Activated gamma-delta T cell treated with Interleukin-2 at 50 U/mL for 16 hours (primary cell): ENCODE results near the gene NACA.
"Not testable (repeated sequence)": the region's sequence is repeated elsewhere in the genome, so short reads cannot be mapped to it uniquely, and the experiment has no call there.

ENCODE experiments used
- DNase-seq: peaks from one replicate; pipeline ENCODE4 v3.0.0-alpha.2; 2020

NACA gene

DNA sequence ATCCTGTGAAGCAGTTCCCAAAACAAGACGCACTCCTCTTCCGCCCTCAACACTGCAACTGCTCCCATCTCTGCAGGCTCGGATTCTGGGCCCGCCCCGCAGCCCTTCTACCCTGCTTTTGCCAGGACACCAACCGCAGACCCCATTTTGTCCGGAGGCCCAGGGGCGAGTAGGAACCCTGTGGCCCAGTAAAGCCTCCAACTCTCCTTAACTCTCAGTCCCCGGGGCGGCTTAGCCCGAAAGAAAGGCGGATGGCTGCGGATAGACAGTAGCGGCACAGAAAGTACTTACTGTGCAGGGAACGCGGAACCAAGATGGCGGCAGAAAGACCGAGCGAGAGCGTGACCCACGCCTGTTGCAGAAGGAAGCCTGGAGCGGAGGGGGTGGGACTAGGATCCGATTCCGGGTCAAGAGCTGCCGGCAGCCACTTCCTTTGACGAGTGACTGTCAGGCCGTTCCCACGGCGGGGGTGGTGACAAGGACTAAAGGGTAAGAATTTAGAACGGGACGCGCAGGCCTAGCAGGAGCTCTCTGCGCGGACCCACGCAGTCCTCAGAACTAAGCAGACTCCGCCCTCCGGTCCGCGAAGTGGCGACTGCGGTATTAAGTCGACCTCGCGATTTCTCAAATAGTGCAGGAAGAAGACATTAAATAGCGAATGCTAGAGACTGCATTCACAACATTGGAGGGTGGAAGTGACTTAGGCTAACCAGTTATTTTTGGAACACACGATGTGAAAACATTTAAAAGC lies at the start of gene NACA:
TSS of gene NACA (minus strand) at position 328 of the 751 bp plus-strand sequence. CDS start 778 bp downstream, outside the sequence.
- DNase-seq = peak; percentile 98

DNA sequence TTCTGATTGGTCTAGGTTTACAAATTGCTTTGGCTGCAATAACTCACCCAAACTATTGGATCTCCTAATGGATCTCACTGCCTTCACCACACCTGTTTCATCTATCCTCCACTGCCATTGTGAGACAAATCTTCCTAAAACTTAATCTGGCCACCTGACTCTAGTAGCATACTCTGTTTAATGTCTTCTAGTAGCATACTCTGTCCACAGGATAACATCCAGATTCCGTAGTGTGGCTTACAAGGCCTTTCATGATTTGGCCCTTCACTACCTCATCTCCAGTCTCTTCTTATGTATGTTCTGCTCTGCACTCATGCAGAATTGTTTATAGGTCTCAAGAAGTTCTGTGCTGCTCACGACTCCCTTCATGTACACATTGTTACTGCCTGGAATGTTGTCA lies 48.0 kb upstream of the NACA start:
- DNase-seq = no peak

- DNase-seq = no peak
These were observed 47.5 kb upstream of the NACA start for GRCh38 chr12:56772625-56773024.

GRCh38 chr12:56769868-56770267 lies 44.8 kb upstream of the NACA start:
- DNase-seq = no peak

- no peak for DNase-seq
These were observed 43.3 kb upstream of the NACA start for GRCh38 chr12:56768424-56768823.

- DNase-seq = no peak
These were observed 41.4 kb upstream of the NACA start for GRCh38 chr12:56766535-56766934.

- DNase-seq = no peak
These were observed 38.9 kb upstream of the NACA start for GRCh38 chr12:56763753-56764657.

- DNase-seq = no peak
These were observed 36.7 kb upstream of the NACA start for GRCh38 chr12:56761812-56762211.

- DNase-seq = no peak
These were observed 35.4 kb upstream of the NACA start for GRCh38 chr12:56760460-56760859.

DNA sequence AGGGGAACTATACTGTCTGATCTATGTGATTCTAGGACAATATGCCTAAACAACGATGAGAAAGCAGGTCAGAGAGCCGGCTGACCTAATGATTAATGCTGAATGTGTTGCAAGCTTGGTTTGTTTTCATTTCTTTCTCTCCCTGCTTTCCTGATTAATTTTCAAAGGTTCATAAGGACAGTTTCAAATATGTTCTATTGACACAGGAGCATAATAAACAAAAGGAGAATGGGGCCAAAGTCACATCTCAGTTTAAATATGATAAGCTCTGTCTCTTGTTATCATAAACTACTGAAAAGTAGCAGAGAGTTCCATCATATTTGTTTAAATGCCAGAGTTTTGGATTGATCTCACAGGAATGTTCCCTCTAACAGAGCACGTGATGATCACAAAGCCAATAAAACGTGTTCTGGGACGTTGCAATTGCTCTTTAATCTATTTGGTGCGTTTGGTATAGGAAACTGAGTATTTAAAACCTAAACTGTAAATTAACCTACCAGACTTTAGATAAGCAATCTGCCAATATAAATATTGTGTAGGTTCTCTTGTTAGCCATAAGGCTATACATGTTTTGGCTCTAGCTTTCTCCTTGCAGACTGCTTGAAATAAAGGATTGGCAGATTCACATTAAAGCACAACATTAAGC lies 34.3 kb upstream of the NACA start:
- DNase-seq = no peak

DNA sequence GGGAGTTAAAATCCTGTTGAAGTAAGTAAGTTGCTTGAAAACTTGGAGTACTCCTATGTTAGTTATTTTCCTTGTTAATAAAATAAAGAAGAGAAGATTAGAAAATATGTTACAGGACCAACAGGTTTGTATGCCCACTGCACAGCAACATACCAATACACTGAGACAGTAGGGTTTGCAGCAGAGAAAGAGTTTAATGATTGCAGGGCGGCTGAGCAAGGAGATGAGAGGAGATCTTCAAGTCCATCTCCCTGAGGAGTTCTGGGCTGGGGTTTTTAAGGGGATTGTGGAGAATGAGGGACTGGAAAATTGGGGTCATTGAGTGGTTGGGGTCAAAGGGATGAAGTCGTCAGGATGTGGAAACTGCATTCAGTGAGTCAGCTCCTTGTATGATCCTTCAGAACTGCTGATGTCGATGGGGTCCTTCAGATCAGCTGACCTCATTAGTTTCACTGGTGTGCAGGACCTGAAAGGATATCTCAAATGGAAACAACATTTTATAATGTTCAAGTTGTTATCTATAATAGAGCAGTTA lies 33.7 kb upstream of the NACA start:
- DNase-seq = no peak

DNA sequence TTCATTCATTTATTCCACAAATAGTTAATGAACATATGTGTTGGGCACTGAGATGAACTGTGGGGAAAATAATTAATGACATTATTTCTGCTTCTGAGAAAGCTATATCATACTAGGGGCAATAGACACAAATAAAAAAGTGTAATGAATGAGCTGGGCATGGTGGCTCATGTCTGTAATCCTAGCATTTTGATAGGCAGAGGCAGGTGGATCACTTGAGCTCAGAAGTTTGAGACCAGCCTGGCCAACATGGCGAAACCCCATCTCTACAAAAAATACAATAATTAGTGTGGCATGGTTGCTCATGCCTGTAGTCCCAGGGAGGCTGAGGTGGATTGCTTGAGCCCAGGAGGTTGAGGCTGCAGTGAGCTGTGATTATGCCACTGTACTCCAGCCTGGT lies 32.9 kb upstream of the NACA start:
- not testable (repeated sequence) for DNase-seq

DNA sequence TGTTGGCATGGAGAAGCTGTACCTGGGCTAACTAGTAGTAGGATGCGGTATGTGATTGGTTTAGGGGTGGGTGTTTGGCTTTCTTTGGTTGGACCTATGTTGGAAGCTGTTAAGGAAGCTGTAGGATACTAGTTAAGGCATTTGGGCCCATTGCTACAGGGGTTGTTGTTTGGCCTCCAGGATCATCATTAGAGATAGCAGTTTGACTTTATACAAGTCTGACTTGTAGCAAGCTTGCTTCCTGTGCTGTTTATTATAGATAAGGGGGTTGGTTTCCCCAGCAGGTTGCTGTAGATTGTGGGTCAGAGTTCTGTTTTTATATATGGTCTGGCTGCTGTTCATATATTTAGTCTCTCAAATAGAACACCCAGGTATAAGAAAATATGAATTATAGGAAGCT lies 28.5 kb upstream of the NACA start:
- no peak for DNase-seq

DNA sequence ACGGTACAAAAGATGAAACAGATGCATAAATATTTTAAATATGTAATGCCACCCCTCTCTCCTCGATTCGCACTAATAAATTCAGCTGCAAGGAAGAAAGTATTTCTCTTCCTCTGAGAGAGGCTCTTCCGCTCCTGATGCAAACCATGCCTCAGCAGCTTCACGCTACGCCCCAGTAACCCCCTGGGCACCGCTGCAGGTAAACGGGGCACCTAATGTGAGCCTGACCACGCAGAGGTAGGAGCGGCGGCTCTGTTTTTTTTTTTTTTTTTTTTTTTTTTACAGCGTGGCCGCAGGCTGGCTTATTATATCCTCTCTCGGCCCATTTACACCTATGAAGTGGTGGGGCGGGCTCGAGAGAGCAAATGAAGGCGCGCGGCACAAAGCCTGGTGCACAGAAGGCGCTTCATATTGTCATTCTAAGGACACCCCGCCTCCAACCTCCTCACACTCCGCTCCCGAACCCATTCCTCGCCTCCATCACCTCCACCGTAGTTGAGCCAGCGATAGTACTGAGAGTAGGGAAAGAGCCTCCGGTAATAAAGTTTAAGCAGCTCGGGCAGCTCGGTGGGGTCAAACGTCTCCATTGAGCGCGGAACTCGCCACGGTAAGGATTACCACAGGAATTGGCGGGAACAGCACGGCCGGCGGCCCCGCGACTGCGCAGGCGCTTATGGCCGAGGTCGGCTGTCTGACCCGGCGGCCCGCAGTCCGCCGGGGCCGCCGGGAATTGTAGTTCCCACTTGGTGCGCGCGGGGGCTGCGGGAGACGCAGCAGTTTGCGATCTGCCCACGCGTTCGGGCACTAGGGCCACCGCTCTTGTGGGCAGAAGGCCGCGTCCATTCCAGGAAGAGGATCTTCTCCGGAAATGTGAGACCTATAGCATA lies 26.9 kb upstream of the NACA start, which contains the start of gene PRIM1:
TSS of gene PRIM1 (minus strand) at position 612 of the 887 bp plus-strand sequence. CDS start at position 587, 25 bp downstream.
- DNase-seq = peak; percentile 77

DNA sequence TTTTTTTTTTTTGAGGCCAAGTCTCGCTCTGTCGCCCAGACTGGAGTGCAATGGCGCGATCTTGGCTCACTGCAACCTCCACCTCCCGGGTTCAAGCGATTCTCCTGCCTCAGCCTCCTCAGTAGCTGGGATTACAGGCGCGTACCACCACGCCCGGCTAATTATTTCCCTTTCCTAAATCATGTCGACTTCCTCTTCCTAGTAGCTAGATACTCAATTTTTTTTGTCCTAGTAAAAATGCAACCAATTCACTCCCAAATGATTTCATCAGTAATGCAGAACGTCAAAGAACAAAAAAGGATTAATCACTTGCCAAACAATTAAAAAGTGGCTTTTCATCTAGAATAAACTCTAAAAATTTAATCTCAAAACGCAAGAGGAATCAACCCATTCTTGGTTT lies 25.5 kb upstream of the NACA start:
- DNase-seq = not testable (repeated sequence)

DNA sequence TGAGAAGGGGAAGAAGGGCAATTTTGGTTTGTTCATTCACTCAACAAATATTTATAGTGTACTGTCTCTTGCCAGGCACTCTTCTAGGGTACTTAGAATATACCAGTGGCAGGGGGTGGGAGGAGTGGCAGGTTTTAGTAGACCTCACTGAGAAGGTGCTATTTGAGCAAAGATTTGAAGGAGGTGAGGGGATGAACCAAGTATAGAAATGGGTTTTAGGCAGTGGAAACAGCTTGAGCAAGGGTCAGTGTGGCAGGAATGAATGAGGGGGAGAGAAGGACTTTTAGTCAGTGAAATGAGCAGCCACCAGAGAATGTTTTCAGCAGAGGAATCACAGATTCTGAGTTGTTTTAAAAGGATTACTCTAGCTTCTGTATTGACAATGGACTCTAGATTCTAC lies 24.8 kb upstream of the NACA start:
- no peak for DNase-seq

DNA sequence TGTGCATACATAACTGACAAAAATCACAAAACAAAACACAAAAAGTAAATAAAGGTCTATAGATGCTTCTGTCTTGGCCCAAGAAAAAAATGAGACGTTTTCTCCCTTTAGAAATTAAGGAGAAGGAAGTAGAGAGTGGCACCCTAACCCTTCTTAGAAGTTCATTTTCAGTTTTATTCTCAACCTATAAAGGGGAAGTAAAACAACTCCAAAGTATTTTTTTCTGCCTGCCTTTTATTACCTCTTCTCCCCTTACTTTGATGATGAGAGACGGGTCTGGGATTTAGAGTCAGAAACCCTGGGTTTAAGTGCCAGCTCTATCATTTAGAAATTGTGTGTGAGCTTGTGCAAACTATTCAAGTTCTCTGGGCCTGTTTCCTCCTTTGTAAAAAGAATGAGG lies 24.3 kb upstream of the NACA start:
- no peak for DNase-seq

- DNase-seq = no peak
These were observed 3.2 kb upstream of the NACA start for GRCh38 chr12:56728139-56728861.

DNA sequence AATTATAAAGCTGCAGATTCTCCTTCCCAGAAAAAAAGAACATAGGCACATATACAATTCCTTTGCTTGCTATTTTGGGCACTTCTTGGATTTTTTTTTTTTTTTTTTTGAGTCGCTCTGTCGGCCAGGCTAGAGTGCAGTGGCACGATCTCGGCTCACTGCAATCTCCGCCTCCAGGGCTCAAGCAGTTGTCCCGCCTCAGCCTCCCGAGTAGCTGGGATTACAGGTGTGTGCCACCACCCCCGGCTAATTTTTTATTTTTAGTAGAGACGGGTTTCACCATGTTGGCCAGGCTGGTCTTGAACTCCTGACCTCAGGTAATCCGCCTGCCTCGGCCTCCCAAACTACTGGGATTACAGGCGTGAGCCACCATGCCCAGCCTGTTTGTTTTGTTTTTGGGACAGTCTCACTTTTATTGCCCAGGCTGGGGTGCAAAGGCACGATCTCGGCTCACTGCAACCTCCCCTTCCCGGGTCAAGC lies 1.1 kb upstream of the NACA start:
- not testable (repeated sequence) for DNase-seq

GRCh38 chr12:56725723-56726102 lies 614 bp upstream of the NACA start:
- DNase-seq = no peak

DNA sequence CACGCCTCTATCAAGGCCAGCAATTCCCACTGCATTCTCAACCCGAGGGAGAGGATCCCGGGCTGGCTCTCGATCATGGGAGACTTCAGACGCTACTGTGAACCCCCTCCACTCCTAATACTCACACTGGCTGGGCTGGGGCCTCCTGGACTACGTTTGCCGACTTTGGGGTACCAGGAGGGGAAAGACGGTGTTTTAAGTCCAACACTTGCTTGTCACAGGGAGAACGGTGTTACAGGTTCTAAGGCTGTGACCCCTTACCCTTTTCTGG lies 463 bp downstream of the NACA start:
- no peak for DNase-seq
